HG03066 (cell line): Measurements from ENCODE around the gene RAD51AP2.
"Not testable (repeated sequence)": the region's sequence is repeated elsewhere in the genome, so short reads cannot be mapped to it uniquely, and the experiment has no call there.

Experiments used
- ATAC-seq: cut with Tn5 transposase; IDR thresholded peaks from one replicate; pipeline ENCODE4 v1.9.1; 2021; ENCODE audit warnings: low read depth; ENCODE audit not compliant: unreplicated experiment

RAD51AP2 gene

DNA sequence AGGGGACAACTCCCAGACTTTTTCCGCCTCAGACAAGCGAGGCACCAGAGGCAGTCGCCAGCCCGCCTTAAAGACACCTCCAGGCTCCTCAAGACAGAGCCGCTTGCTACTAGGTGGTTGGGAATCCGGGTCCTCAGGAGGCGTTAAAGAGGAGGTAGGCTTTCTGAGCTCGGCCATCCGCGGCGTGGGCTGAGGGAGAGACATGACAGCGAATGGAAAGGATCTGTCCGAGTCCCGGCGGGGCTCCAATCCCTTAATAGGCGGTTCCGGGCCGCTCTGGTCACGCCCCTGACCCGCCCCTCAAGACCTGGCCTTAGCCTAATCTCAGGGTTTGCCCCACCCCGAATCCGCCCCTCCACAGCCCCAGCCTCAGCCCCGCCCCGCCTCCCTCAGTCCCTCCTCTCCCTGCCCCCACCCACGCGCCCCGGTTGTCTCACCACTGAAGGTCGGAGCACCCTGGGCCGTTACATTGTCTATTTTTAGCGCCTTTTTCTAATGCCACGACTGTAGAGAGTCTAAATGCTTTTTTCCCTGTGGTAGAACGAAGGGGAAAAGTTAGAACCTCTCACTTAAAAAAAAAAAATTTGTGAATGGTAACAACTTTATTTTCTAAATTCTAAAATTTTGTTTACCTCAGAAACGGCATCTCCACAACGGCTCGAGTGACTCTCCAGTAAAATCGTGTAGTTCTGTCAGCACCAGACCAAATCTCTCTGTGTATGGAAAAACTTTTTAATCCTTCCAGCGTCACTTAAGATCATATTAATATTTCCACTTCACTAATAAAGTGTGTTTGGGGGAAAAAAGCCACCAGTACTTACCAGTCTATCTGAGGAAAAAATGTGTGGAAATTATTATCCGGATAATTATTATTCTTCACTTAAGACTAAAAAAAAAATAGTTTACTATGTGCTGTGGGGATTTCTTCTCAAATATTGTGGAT is at the start of gene RAD51AP2:
Gene RAD51AP2, minus strand, starts transcription at position 229 of the 943 bp plus-strand sequence. Its CDS starts 25 bp downstream, at position 204.
- ATAC-seq: peak; percentile 81

DNA sequence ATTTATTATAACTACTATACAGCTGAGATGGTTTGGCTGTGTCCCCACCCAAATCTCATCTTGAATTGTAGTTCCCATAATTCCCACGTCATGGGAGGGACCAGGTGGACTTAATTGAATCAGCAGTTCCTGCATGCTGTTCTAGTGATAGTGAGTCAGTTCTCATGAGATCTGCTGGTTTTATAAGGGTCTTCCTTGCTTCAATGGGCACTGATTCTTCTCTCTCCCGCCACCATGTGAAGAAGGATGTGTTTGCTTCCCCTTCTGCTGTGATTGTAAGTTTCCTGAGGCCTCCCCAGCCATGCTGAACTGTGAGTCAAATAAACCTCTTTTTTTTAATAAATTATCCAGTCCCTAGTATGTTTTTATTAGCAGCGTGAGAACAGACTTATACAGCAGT is 47.5 kb upstream of the RAD51AP2 start:
- ATAC-seq: not testable (repeated sequence)

DNA sequence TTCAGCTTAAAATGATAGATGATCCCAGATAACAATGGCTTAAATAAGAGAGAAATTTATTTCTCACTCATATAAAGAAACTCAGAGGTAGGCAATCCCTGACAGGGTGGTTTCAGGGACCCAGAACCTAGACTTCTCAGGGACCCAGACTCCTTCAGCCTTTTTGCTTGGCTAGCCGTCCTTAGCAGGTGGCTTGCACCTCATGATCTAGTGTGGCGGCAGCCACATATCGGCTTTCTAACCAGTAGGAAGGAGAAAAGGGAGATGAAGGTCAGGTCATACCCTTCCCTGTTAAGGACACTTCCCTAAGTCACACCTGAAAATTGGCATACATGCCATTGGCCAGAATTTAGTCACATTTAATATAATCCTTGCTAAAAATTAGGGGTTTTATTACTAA is 40.6 kb upstream of the RAD51AP2 start:
- no peak for ATAC-seq

DNA sequence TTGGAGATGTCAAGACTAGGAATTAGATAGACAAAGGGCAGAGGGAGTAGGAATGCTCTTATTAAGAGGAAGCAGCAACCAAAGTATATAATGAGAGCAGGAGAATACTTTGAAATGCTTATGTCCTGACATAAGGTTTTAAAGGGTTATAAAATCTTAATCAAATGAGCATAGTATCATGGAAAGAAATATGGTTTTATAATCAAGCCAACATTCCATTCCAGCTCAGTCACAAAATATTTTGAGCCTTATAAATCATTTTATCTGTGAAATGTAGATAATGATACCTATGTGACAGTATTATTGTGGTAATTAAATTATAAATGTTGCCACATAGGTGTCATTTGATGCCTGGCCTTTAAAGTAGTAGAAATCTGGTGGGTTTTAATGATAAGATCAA is 39.8 kb upstream of the RAD51AP2 start:
- no peak for ATAC-seq

DNA sequence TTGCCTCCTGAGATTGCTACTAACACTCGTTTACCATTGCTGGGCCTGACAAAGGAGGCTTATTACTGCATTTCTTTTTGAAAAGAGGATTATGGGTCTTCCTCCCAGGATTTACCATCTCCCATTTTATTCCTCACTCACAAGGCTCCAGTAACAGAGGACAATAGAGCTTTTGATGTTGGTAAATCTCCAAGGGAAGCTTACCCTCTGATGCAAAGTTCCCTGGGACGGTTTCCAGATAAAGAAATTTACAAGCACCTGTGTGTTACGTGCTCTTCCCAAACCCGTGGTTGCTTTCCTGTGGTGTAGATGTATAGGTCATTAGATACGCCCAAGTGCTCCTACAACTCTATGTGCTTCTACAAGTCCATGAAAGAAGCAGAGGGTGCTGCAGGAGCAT is 39.4 kb upstream of the RAD51AP2 start:
- ATAC-seq: no peak

DNA sequence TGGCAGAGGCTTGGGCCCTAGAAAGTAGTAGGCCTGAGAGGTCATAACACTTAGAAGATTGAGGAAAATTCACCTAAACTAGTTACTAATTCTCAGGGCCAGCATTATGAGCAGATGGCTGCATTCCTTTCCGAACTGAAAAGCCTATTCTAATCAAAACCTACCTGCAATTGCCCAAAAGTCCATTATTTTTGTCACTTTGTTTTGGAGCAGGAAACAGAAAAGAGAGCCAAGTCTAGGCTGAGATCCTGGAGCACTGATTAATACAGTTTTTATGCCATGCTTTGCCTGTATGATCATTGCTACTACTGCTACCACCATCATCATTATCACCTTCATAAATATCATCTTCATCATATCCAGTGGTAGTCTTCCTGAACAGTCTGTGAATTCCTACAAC is 36.9 kb upstream of the RAD51AP2 start:
- no peak for ATAC-seq

DNA sequence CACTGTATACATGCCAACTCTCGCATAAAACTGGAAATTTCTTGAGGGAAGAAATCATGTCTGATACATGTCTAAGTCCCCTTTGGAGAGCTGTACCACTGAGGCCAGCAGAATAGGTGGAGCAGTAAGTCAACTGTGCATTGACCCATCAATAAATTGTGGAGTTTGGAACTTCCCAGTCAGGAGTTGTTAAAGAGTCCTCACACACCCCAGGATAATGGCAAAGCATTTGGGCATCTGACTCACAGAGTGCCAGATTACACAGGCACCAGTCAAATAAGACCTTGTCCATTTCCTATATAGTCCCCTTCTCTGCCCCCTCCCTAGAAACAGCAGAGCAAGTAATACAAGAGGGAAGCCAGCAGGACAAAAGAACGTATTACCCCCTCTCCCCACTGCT is 32.7 kb upstream of the RAD51AP2 start:
- no peak for ATAC-seq

DNA sequence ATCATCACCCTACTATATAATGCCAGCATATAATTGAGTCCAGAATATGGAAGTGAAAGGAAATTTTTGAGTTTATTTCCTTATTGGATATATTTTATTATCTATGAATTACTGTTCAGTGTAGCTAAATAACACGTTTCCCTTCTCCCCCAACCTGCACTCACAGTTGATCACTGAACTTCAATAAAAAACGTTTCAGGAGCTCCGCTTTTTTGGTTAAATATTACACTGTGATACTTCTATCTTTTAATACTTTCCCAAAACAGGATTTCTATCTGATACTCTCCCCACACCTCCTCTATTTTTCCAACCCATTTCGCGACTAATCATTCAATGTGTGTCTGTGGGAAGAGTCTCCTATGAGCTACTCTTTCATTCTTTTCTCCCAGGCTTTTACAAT is 29.5 kb upstream of the RAD51AP2 start:
- no peak for ATAC-seq

DNA sequence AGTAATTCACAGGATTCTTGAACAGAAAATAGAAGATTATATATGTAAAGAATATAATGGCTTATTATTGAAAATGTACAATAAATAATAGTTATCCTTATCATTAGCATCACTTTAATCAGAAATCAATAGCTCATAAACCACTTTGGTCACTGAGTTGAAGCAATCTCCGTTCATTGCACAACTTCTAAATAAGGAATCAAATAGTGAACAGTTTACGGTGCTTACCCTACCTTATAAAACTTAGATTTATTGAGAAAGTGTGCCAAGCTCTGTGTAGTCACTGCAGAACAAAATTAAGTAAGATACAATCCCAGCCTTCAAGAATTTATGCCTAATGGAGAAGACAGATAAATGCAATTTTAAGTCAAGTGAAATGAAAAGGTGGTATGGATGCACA is 29.0 kb upstream of the RAD51AP2 start:
- ATAC-seq: no peak

DNA sequence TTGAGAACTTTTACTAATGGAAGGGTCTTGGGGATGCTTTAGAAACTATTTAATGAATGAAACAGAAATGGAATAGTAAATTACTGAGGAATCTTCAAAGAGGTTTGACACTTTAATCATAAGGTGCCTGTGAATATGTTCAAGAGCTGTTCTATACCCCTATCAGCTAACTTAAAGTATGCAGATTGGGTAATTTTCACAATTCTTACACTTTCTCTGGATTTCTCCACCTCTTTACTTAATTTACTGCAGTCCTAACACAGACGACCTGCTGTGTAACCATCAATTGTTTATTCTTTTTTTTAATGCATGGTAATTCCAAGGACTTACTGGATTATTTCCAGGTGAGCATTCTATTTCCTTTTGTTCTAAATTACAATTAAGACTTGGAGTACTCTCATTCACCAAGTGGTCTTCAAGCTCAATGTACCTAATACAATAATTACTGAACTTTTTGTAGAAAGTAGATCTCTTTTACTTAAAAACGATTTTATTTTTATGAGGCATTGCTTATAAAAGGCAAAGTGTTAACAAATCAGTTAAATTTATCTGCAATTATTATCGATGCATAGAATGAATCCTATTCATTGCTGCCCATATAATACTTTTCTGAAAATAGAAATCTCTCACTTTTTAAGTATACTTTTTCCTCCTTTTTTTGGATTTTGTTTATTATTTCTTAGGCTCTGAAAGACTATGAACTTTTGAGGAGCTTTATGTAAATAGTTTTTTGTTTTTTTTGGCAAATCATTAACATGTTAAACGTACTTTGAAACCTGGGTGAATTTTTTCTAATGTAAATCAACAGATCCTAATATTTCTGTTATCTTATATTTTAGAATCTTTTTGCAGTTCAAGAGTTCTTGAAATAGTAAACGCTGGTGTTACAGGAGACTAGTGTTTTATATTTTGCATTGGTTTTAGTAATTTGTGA is 27.7 kb upstream of the RAD51AP2 start:
- no peak for ATAC-seq

DNA sequence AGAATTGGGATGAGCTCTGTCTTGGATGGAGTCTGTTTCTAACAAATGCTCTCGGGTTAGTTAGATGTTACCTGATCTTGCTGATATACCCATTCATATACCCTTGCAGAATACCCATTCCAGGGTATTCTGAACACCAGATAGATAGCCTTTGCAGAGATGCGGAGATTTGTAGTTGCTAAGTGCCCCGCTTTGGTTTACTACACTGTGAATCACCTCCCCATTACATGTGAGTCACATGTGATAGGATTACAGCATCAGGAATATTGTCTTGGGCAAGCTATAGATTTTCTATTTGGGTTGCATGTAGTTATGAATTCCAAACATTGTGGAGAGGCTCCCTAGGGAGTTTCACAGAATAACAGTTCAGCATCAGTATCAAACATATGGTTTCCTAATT is 26.0 kb upstream of the RAD51AP2 start:
- ATAC-seq: no peak

DNA sequence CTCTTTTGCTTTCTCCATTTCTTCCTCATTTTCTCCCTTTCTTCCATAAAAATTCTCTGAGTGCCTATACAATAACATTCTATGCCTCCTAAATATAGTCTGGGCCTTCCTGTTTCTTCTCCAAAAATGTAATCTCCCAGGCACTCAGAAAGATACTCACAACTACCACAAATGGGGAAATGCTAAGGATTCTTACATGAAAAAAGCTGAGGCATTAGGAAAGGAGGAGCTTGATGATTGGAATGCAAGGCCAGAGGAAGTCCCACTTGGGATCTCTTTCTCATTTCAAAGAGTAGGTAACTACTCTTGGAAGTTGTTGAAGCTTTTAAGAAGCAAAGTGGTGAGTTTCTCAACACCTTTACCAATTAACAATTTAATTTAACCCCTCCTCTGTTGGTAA is 25.6 kb upstream of the RAD51AP2 start:
- no peak for ATAC-seq

DNA sequence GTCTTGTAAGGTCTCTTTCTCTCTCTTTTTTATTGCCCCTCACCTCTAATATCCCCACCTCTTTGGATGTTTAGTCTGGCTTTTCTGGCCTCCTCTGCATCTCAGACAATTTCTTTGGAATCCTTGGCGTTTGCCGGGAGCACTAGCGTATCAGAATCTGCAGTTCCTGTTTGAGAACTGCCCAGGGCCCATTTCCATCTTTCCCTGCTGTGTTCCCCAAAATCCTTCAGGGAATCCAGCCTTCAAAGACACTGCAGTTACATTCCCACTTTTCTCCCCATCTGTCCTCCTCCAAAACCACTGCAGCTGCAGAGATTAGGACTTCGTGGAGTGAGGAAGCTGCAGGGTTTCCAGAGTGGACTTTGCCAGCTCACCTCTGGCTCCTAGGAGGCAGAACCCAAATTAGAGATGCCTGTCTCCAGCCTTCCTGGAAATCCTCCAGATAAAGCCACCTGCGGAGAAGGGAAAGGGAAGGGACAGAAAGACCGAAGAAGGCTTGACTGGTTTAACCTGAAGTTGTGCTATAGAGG is 25.0 kb upstream of the RAD51AP2 start:
- ATAC-seq: no peak

DNA sequence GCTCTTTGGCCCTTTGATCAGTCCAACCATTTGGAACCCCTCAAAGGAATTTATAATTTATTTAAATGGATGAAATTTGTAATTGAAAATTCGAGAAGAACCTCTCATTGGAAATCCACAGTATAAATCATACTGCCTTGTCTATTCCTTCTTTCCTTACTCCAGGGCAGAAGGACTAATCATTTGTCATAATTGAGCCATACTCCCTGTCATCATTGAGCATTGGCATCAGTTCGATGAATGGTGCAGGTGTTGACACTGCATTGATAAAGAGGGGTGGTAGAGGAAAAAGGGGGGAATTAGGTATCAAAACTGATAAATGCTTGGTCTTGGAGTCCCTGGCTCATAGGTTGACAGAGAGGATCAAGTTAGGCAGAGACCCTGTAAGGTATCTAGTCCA is 24.2 kb upstream of the RAD51AP2 start:
- no peak for ATAC-seq

DNA sequence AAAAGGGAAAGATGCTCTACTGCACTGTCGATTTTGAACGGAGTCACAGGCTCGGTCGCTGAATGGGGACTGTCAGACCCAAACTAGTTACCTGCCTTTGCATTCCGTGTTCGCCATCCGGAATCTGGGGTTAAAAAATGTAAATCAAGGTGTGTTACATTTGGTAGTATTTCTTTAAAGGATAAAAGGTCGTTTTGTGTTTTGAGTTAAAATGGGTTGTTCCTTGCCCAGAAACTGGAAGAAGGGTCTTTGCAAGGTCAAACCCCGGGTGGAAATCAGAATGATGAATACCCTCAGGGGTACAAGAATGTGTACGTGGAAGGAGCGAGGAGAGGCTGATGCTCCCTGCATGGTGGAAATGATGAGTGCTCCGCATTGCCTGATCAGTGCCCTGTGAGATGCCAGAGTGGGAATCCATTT is 23.3 kb upstream of the RAD51AP2 start:
- ATAC-seq: no peak

DNA sequence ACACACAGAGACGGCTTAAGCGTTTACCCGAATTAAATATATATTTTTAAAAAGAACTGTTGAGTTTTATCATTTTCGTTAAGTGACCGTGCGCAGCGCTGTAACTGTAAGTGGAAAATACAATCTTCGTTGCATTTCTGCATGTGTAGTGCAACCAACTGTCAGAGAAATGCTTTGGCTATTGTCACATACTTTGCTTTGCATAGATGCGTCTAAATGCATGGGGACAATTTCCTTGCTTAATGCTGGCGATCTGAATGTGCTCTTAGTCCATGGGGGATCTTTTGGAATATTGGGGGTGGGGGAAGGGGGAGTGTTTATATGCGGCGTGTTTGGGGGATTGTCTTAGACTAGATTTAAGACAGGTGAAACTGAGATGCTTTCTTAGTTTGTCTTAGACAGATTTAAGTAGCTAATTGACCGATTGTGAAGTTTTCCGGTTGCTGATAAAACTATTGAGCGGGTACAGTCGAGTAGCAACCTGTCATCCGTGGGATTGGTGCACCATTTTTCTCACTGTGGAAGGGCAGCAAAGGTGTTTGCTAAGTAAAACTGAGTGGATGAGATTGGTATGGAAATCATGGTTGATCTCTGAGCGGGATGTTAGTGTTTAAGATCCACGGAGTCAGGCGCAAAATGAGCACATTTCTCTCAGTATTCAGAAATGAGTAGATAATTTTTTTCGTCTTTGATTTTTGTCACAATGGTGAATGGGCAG is 22.7 kb upstream of the RAD51AP2 start:
- ATAC-seq: no peak

DNA sequence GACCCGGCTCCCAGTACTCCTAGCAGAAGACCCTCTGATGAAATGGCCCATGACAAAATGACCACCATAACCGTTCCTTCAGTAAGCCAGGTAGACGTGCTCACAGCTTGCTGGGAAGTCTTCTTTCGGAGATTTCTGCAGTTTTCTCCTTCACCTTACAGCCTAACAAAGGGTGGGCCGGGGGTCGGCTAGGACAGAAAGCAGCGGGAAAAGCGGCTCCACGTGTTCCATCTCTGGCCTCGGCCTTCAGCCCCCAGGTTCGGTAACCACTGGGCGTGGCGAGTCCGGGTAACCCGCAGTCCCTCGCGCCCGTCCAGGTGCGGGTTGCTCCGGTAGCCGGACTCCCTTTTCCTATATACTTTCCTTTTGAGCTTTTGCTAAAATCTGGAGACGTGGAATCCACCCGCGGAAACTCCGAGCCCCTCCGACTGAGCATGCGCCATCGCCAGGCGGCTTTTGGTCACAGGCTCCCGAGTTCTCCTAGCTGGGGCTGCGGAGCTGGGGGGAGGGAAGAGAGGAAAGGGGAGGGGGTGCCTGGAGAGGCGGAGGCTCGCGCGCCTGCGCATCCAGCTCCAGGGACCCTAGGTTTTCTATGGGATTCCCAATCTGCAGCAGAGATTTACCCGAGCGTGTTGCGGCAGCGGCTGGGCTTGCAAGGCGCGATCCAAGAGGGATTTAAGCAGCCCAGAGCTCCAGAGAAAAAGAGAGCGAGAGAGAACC is 22.0 kb upstream of the RAD51AP2 start, which contains the start of gene VSNL1:
Gene VSNL1, plus strand, starts transcription at position 604 of the 720 bp plus-strand sequence. CDS start 51,379 bp downstream, outside the sequence.
- no peak for ATAC-seq

DNA sequence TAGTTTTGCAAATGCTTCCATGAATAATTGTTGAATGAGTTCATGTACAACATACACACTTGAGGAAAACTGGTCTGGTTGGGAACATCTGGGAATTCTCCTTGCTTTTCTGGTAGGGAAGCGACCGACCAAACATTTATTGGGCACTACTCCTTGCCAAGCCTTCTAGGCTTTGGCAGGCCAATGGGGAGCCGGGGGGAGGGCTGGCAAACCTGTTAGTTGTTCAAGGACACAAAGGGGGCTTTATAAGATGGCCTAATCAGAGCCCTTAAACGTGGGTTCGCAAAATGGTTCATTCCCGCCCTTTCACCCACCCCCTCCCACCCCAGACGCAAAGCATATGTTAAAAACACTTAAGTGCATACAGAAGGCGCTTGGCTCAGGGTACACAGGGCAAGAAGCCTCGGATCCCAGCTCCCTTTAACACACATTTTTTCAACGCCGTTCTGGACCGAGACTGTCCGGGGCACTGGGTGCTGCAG is 21.4 kb upstream of the RAD51AP2 start:
- no peak for ATAC-seq

DNA sequence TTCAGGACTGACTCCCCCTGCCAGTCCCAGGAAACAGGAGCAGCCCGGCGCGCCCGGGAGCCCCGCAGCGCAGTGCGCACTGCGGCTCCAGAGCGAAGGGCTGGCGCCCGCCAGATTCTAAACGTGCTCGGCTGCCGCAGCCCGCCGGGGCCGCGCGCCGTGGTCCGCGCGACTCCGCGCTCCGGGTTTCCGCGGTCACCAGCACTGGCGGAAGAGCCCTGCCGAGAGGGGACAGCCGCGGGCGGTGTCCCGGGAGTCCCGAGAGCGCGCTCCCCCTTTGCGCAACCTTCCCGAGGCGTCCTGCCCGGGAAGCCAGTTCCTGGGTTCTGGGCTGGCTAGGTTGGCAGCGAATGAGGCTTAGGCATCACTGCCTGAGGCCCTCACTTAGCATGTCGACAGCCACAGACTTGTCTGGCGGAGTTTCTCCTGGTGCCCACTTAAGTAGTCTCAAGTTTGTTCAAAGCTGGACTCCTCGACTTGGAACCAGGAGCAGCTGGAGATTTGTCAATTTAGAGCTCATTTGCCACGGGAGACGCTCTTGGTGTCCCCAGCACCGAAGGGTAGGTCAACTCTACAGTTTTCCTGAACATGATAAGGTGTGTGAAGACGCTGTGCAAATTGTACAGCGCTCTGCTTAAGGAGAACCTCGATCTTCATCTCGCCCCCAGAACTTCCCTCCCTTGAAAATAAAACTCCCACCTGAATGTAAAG is 20.8 kb upstream of the RAD51AP2 start:
- peak; percentile 46 for ATAC-seq
